WTC11 (cell line): ENCODE measurements around the gene RUNX1. TPM values are rescaled to one million over a fixed set of nuclear protein-coding genes. Genes with fewer than 3 reads are reported as not detected.

ENCODE experiments used
- ATAC-seq: fragments of 200-7000 bp; cut with Tn5 transposase; 2 replicates; pipeline ENCODE4 v1.10.0; 2021; ENCODE audit warnings: mild to moderate bottlenecking, moderate library complexity
- CTCF ChIA-PET: fragments of 300-600 bp; sonication (Branson Sonifier 250); formaldehyde crosslinking; loops from one replicate; lab custom pipeline; 2021; ENCODE audit warnings: antibody characterized with exemption; lab: Charles Lee
- POLR2A ChIA-PET: fragments of 350-600 bp; sonication (Branson Sonifier 250); formaldehyde crosslinking; loops from one replicate; lab custom pipeline; 2021; ENCODE audit warnings: antibody characterized with exemption; lab: Charles Lee
- DNase-seq: peaks from one replicate; pipeline ENCODE4 v3.0.0; 2021; ENCODE audit warnings: low spot score
- H3K27ac Mint-ChIP-seq: 2 replicates; pipeline ENCODE4 v1.8.0; 2021; ENCODE audit warnings: mixed read lengths
- H3K27me3 Mint-ChIP-seq: 2 replicates; pipeline ENCODE4 v1.8.0; 2021; ENCODE audit warnings: low read depth, mild to moderate bottlenecking, moderate library complexity, mixed read lengths
- H3K36me3 Mint-ChIP-seq: 2 replicates; pipeline ENCODE4 v1.8.0; 2021; ENCODE audit warnings: mixed read lengths
- H3K4me1 Mint-ChIP-seq: 2 replicates; pipeline ENCODE4 v1.8.0; 2022; ENCODE audit warnings: mixed read lengths
- H3K4me3 Mint-ChIP-seq: 2 replicates; pipeline ENCODE4 v1.8.0; 2021; ENCODE audit warnings: mild to moderate bottlenecking, moderate library complexity, mixed read lengths
- H3K9me3 Mint-ChIP-seq: 2 replicates; pipeline ENCODE4 v1.8.0; 2021; ENCODE audit warnings: mixed read lengths
- FOXJ3 ChIP-seq: sonication (generic); formaldehyde crosslinking; IDR thresholded peaks from 2 replicates; pipeline ENCODE4 v1.9.0; 2021; ENCODE audit warnings: missing genetic modification reagents, mild to moderate bottlenecking, borderline replicate concordance
- GTF2I ChIP-seq: fragments of 250-450 bp; sonication (Bioruptor Pico); conservative IDR thresholded peaks from 2 replicates; pipeline ENCODE4 v1.4.0; 2021; ENCODE audit warnings: mild to moderate bottlenecking
- HMGXB4 ChIP-seq: sonication (generic); formaldehyde crosslinking; IDR thresholded peaks from 2 replicates; pipeline ENCODE4 v1.8.1; 2023; ENCODE audit warnings: mild to moderate bottlenecking, moderate library complexity, missing genetic modification reagents
- JUN ChIP-seq: sonication (generic); formaldehyde crosslinking; IDR thresholded peaks from 2 replicates; pipeline ENCODE4 v1.8.0; 2023; ENCODE audit warnings: mild to moderate bottlenecking, missing genetic modification reagents
- KAT7 ChIP-seq: sonication (generic); formaldehyde crosslinking; IDR thresholded peaks from 2 replicates; pipeline ENCODE4 v1.8.1; 2023; ENCODE audit warnings: missing genetic modification reagents, mild to moderate bottlenecking, borderline replicate concordance
- MXD4 ChIP-seq: fragments of 250-450 bp; sonication (Bioruptor Pico); IDR thresholded peaks from 2 replicates; pipeline ENCODE4 v1.8.0; 2021; ENCODE audit warnings: mild to moderate bottlenecking, moderate library complexity, borderline replicate concordance
- NFE2L1 ChIP-seq: sonication (generic); formaldehyde crosslinking; IDR thresholded peaks from 2 replicates; pipeline ENCODE4 v1.8.1; 2023; ENCODE audit warnings: missing genetic modification reagents
- PREB ChIP-seq: sonication (generic); formaldehyde crosslinking; IDR thresholded peaks from 2 replicates; pipeline ENCODE4 v1.8.1; 2022; ENCODE audit warnings: mild to moderate bottlenecking, missing genetic modification reagents, moderate library complexity, borderline replicate concordance
- SMAD4 ChIP-seq: sonication (generic); formaldehyde crosslinking; IDR thresholded peaks from 2 replicates; pipeline ENCODE4 v1.8.0; 2022; ENCODE audit warnings: mild to moderate bottlenecking, missing genetic modification reagents
- SP1 ChIP-seq: sonication (generic); formaldehyde crosslinking; conservative IDR thresholded peaks from 2 replicates; pipeline ENCODE4 v1.8.1; 2022; ENCODE audit warnings: missing genetic modification reagents
- USF1 ChIP-seq: sonication (generic); formaldehyde crosslinking; IDR thresholded peaks from 2 replicates; pipeline ENCODE4 v1.8.0; 2022; ENCODE audit warnings: mild to moderate bottlenecking, missing genetic modification reagents
- ZBTB21 ChIP-seq: sonication (generic); formaldehyde crosslinking; IDR thresholded peaks from 2 replicates; pipeline ENCODE4 v1.8.1; 2023; ENCODE audit warnings: mild to moderate bottlenecking, missing genetic modification reagents, borderline replicate concordance
- ZNF317 ChIP-seq: sonication (generic); formaldehyde crosslinking; IDR thresholded peaks from 2 replicates; pipeline ENCODE4 v1.8.1; 2023; ENCODE audit warnings: low read depth, mild to moderate bottlenecking, moderate library complexity, missing genetic modification reagents, borderline replicate concordance
- ZNF425 ChIP-seq: fragments of 250-450 bp; sonication (Bioruptor Pico); conservative IDR thresholded peaks from 2 replicates; pipeline ENCODE4 v1.9.0; 2021; ENCODE audit warnings: mild to moderate bottlenecking
- ZNF512 ChIP-seq: sonication (generic); formaldehyde crosslinking; IDR thresholded peaks from 2 replicates; pipeline ENCODE4 v1.8.1; 2022; ENCODE audit warnings: missing genetic modification reagents, borderline replicate concordance
- total RNA-seq: library from RNA; stranded (reverse); gene quantifications from 3 replicates; pipeline ENCODE4 v1.2.3, GENCODE V29; 2021
- TF ChIP-seq, protein P1 (sequence below): sonication (generic); formaldehyde crosslinking; IDR thresholded peaks from 2 replicates; pipeline ENCODE4 v1.8.1; 2023; ENCODE audit warnings: mild to moderate bottlenecking, missing genetic modification reagents, moderate library complexity
- TF ChIP-seq, protein P2 (sequence below): fragments of 250-450 bp; sonication (Bioruptor Pico); IDR thresholded peaks from 2 replicates; pipeline ENCODE4 v2.1.2; 2022; ENCODE audit warnings: mild to moderate bottlenecking, moderate library complexity
- TF ChIP-seq, protein P3 (sequence below): sonication (generic); formaldehyde crosslinking; IDR thresholded peaks from 2 replicates; pipeline ENCODE4 v1.8.0; 2023; ENCODE audit warnings: missing genetic modification reagents, mild to moderate bottlenecking, borderline replicate concordance
- TF ChIP-seq, protein P4 (sequence below): sonication (generic); formaldehyde crosslinking; IDR thresholded peaks from 2 replicates; pipeline ENCODE4 v1.8.1; 2023; ENCODE audit warnings: mild to moderate bottlenecking, missing genetic modification reagents

Gene RUNX1
- total RNA-seq, 1 experiment from 2014 or later, result 2.2 TPM

DNA sequence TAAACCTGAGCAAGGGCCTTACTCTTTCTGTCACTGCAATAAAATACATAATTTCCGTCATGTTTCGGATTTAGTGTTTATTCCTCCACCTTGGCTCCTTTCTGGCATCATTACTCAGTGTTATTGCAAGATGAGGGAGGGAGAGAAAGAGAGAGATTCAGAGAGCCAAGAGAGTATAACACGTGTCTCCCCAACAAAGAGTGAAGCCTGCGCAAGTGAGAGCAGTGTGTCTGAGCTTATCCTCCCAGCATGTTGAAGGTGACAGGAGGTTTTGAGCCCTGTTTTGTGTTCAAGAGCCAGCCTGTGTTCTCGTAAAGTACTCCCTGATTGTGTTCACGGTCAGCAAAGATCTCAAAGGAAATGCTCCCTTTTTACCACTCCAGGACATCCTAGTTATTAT lies 6.3 kb downstream of the RUNX1 start:
- H3K27ac Mint-ChIP-seq, result no peak overlapping the region

More for the DNA sequence above, 6.3 kb downstream of the RUNX1 start:
- TF ChIP-seq, protein P1, sequence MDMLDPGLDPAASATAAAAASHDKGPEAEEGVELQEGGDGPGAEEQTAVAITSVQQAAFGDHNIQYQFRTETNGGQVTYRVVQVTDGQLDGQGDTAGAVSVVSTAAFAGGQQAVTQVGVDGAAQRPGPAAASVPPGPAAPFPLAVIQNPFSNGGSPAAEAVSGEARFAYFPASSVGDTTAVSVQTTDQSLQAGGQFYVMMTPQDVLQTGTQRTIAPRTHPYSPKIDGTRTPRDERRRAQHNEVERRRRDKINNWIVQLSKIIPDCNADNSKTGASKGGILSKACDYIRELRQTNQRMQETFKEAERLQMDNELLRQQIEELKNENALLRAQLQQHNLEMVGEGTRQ (CRISPR knock-in tag), result no peak
- TF ChIP-seq, protein P2, sequence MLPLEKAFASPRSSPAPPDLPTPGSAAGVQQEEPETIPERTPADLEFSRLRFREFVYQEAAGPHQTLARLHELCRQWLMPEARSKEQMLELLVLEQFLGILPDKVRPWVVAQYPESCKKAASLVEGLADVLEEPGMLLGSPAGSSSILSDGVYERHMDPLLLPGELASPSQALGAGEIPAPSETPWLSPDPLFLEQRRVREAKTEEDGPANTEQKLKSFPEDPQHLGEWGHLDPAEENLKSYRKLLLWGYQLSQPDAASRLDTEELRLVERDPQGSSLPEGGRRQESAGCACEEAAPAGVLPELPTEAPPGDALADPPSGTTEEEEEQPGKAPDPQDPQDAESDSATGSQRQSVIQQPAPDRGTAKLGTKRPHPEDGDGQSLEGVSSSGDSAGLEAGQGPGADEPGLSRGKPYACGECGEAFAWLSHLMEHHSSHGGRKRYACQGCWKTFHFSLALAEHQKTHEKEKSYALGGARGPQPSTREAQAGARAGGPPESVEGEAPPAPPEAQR, result no peak
- TF ChIP-seq HMGXB4 (CRISPR knock-in tag) (no peak), SMAD4 (CRISPR knock-in tag) (no peak), FOXJ3 (no peak), ZBTB21 (CRISPR knock-in tag) (no peak), SP1 (no peak), ZNF425 (no peak), USF1 (CRISPR knock-in tag) (no peak), ZNF317 (CRISPR knock-in tag) (no peak), MXD4 (CRISPR knock-in tag) (no peak), JUN (CRISPR knock-in tag) (no peak), PREB (no peak), ZNF512 (CRISPR knock-in tag) (no peak), KAT7 (no peak), NFE2L1 (CRISPR knock-in tag) (no peak), GTF2I (CRISPR knock-in tag) (no peak)
- TF ChIP-seq, protein P3, sequence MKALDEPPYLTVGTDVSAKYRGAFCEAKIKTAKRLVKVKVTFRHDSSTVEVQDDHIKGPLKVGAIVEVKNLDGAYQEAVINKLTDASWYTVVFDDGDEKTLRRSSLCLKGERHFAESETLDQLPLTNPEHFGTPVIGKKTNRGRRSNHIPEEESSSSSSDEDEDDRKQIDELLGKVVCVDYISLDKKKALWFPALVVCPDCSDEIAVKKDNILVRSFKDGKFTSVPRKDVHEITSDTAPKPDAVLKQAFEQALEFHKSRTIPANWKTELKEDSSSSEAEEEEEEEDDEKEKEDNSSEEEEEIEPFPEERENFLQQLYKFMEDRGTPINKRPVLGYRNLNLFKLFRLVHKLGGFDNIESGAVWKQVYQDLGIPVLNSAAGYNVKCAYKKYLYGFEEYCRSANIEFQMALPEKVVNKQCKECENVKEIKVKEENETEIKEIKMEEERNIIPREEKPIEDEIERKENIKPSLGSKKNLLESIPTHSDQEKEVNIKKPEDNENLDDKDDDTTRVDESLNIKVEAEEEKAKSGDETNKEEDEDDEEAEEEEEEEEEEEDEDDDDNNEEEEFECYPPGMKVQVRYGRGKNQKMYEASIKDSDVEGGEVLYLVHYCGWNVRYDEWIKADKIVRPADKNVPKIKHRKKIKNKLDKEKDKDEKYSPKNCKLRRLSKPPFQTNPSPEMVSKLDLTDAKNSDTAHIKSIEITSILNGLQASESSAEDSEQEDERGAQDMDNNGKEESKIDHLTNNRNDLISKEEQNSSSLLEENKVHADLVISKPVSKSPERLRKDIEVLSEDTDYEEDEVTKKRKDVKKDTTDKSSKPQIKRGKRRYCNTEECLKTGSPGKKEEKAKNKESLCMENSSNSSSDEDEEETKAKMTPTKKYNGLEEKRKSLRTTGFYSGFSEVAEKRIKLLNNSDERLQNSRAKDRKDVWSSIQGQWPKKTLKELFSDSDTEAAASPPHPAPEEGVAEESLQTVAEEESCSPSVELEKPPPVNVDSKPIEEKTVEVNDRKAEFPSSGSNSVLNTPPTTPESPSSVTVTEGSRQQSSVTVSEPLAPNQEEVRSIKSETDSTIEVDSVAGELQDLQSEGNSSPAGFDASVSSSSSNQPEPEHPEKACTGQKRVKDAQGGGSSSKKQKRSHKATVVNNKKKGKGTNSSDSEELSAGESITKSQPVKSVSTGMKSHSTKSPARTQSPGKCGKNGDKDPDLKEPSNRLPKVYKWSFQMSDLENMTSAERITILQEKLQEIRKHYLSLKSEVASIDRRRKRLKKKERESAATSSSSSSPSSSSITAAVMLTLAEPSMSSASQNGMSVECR (CRISPR knock-in tag), result no peak
- TF ChIP-seq, protein P4, sequence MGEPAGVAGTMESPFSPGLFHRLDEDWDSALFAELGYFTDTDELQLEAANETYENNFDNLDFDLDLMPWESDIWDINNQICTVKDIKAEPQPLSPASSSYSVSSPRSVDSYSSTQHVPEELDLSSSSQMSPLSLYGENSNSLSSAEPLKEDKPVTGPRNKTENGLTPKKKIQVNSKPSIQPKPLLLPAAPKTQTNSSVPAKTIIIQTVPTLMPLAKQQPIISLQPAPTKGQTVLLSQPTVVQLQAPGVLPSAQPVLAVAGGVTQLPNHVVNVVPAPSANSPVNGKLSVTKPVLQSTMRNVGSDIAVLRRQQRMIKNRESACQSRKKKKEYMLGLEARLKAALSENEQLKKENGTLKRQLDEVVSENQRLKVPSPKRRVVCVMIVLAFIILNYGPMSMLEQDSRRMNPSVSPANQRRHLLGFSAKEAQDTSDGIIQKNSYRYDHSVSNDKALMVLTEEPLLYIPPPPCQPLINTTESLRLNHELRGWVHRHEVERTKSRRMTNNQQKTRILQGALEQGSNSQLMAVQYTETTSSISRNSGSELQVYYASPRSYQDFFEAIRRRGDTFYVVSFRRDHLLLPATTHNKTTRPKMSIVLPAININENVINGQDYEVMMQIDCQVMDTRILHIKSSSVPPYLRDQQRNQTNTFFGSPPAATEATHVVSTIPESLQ, result no peak
- no peaks in the 10 kb centered on the region for H3K36me3 Mint-ChIP-seq
- DNase-seq (no peak), ATAC-seq (no peak)
- H3K9me3 Mint-ChIP-seq, result no peaks in the 10 kb centered on the region
- H3K4me1 Mint-ChIP-seq, result peaks cover 31% of the 10 kb centered on the region
- H3K27me3 Mint-ChIP-seq, result peaks cover 4% of the 10 kb centered on the region
- H3K4me3 Mint-ChIP-seq, result no peak overlapping the region
- ChIA-PET POLR2A (no interaction called here), CTCF (no interaction called here)
